GM12878 (cell line): Measurements from ENCODE around the gene AFAP1.

Experiments used
- BCL3 ChIP-seq: IDR thresholded peaks from 2 replicates; pipeline ENCODE4 v1.6.1; 2011; ENCODE audit warnings: borderline replicate concordance, low read depth, mild to moderate bottlenecking, moderate library complexity, low read length; ENCODE audit not compliant: insufficient read depth, poor library complexity, severe bottlenecking
- KAT2A ChIP-seq: conservative IDR thresholded peaks from 2 replicates; pipeline ENCODE4 v1.6.1; 2011; ENCODE audit warnings: low read depth, low read length; ENCODE audit not compliant: control insufficient read depth
- MAX ChIP-seq: IDR thresholded peaks from 2 replicates; pipeline ENCODE4 v1.6.1; 2012; ENCODE audit warnings: low read depth, low read length, improper control_type of control experiment
- PBX3 ChIP-seq: IDR thresholded peaks from 2 replicates; pipeline ENCODE4 v1.6.1; 2011; ENCODE audit warnings: mild to moderate bottlenecking, low read depth, low read length, moderate library complexity; ENCODE audit not compliant: insufficient replicate concordance

- TF ChIP-seq MAX (no peak), PBX3 (no peak), BCL3 (no peak), KAT2A (no peak)
Measured at GRCh38 chr4:7917669-7918068, 22.0 kb downstream of the AFAP1 start.
